Fibroblast of mammary gland (primary cell): ENCODE results near the gene COLEC11.

Experiments
- DNase-seq: peaks from one replicate; pipeline ENCODE4 v3.0.0-alpha.2; 2010; ENCODE audit warnings: low read depth
- H3K4me3 ChIP-seq: 2 replicates; pipeline ENCODE4 v1.5.1; 2011; ENCODE audit warnings: low read depth, mild to moderate bottlenecking, low read length, moderate library complexity; ENCODE audit not compliant: control insufficient read depth
- TF ChIP-seq, protein P1 (sequence below): conservative IDR thresholded peaks from 2 replicates; pipeline ENCODE4 v1.5.1; 2011; ENCODE audit warnings: low read depth, low read length, inconsistent platforms; ENCODE audit not compliant: control insufficient read depth, insufficient read depth

Gene COLEC11

DNA sequence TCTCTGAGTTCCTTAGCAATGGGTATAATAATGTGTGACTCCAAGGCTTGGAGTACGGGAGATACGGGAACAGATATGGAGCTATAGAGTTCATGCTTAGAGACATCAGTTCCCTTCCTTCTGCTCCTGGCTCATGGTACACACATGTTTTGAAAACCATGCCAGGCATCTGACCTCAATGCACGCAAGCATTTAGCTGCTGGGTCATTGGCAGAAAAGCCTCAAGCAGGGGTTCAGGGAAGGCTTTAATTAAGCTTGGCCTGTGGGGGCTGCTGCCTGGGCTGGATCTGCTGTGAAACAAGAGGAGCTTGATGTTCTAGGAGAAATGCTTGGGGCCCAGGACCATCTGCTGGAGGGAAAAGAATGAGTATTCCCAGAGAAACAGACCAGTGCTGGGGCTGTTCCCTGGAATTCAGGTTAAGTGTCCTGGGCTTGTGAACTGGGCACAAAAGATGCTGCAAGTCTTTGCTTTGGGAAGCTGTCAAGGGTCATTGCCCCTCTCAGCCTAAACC, 66.3 kb downstream of the COLEC11 start:
- TF ChIP-seq, protein P1, sequence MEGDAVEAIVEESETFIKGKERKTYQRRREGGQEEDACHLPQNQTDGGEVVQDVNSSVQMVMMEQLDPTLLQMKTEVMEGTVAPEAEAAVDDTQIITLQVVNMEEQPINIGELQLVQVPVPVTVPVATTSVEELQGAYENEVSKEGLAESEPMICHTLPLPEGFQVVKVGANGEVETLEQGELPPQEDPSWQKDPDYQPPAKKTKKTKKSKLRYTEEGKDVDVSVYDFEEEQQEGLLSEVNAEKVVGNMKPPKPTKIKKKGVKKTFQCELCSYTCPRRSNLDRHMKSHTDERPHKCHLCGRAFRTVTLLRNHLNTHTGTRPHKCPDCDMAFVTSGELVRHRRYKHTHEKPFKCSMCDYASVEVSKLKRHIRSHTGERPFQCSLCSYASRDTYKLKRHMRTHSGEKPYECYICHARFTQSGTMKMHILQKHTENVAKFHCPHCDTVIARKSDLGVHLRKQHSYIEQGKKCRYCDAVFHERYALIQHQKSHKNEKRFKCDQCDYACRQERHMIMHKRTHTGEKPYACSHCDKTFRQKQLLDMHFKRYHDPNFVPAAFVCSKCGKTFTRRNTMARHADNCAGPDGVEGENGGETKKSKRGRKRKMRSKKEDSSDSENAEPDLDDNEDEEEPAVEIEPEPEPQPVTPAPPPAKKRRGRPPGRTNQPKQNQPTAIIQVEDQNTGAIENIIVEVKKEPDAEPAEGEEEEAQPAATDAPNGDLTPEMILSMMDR: no peak
- no peak overlapping the region for H3K4me3 ChIP-seq
- DNase-seq: no peak

DNA sequence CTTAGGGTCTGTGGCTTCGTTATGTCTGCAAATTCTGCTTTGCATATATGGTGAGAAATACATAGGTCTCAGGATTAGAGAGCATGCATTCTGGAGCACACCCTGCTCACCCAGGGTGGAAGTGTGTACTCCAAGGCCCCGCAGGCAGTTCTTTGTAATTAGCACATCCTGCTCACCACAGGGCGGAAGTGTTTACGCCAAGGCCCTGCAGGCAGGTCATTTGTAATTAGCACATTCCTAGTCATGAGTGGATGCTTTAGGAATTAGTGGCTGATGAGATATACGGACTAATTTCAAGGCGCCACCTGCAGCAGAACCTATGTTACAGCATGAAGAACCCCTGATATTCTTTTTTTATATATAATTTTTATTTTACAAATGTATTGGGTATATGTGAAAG, 67.3 kb downstream of the COLEC11 start:
- H3K4me3 ChIP-seq: no peak overlapping the region
- TF ChIP-seq, protein P1: no peak
- DNase-seq: no peak

DNA sequence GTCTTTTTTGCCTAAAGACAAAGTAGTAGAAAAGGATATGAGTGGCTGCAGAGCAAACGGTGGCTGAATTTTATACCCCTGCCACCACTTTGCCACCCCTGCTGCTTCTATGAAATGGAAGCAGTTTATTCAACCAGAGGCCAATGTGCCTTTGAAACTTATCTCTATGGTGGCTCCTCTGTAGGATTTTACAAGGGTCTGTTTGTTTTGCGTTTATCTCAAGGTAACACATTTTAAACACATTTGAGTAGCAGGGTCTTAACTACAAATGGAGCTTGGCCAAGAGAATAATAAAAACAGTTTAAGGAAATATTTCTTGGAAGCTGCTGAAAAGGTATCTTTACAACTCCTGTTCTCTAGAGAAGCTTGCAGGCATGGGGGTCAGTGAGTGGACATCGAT, 69.2 kb downstream of the COLEC11 start:
- DNase-seq: no peak
- TF ChIP-seq, protein P1: no peak
- no peak overlapping the region for H3K4me3 ChIP-seq

DNA sequence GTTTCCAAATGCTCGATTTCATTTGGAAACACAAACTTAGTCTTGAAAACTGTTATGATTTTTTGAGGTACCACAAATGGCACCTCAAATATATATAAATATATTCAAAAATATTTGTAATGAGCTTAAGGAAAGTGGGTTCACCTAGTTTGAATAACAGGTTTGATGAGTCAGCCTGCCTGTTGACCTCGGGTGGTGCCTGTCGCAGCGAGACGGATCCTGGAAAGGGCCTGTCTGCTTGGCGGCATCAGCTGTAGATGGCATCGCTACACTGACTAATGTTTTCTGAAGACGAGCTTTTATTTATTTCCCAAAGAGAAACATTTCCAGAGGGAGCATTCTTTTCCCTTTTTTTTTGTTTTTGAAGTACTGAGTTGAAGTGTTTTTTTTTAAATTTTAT, 70.0 kb downstream of the COLEC11 start:
- TF ChIP-seq, protein P1: no peak

DNA sequence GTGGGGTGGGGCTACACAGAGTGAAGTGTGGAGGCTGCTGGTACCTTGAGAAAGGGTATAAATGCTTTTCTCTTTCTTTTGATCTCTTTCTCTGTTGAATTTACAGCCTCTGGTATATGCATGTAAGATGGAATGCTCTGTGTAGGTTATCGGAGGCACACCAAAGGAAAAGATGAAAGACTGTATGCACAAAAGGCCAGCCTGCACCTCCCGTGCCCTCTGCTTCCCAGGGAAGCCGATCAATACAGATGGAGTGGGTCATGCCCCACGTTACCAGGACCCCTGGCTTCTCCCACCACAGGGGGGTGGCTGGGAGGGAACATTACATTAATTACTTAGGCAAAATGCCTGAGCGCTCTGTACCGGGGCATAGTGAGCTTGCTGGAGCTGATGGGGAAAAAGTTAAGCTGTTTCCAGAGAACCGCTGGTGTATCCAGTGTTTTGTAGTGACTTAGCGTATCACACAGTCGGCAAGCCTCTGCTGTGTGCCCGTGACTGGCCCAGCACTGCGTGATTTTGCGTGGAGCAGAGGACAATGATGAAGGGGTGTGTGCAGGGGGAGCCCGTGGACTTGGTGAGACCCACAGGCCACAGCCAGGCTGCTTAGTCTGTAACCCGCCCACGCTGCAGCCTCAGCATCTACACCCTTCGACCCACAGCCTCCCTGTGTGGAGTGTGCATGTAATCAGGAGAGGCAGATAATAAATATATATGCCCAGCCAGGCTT, 71.1 kb downstream of the COLEC11 start:
- TF ChIP-seq, protein P1: no peak
- DNase-seq: no peak
- no peak overlapping the region for H3K4me3 ChIP-seq

More for the DNA sequence above, 70.0 kb downstream of the COLEC11 start:
- H3K4me3 ChIP-seq: no peak overlapping the region
- DNase-seq: no peak

DNA sequence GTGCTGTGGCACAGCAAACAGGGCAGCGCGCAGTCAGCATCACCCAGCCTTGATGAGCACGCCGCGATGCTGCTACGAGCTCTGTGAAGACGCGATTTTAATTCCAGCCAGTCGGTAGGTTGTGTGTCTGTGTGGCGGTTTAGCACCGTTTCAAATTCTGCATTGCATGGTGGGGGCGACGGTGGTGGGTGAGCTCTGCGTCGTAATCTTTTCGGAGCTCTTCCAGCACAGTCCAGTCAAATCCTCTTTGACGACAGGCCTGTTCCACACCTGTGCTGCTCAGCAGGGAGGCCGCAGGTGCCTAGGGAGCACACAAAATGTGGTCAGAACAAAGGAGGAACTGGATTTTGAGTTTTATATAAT, 71.7 kb downstream of the COLEC11 start:
- no peak overlapping the region for H3K4me3 ChIP-seq
- no peak for DNase-seq
- TF ChIP-seq, protein P1: no peak
